H1 (cell line): ENCODE data around the gene PLEKHM3. TPM values are rescaled to one million over a fixed set of nuclear protein-coding genes. Genes with fewer than 3 reads are reported as not detected.

Source experiments
- CTCF ChIA-PET: fragments of 300-600 bp; sonication (Branson Sonifier 250); formaldehyde crosslinking; loops from one replicate; lab custom pipeline; 2021; ENCODE audit not compliant: partially characterized antibody; lab: Charles Lee
- POLR2A ChIA-PET: fragments of 300-600 bp; sonication (Branson Sonifier 250); formaldehyde crosslinking; loops from one replicate; lab custom pipeline; 2021; ENCODE audit warnings: inconsistent platforms; ENCODE audit not compliant: partially characterized antibody; lab: Charles Lee
- DNase-seq, 2 experiments: peaks; one replicate each; pipeline versions ENCODE4 v3.0.0 to v3.0.0-alpha.2; 2010 to 2022; ENCODE audit warnings: low spot score in 2 of 2, low read depth in 1 of 2, mixed read lengths in 1 of 2
- FAIRE-seq: peaks from 2 replicates; lab custom pipeline; 2011; peaks lifted over from hg19 to GRCh38; lab: Jason Lieb, UNC
- H2AFZ ChIP-seq: 2 replicates; pipeline ENCODE4 v1.8.1; 2012; ENCODE audit warnings: low read length, inconsistent platforms
- H2AK5ac ChIP-seq: 2 replicates; pipeline ENCODE4 v1.6.1; 2013; ENCODE audit warnings: low read depth, low read length
- H2BK120ac ChIP-seq: replicated peaks from 2 replicates; pipeline ENCODE3; 2013; ENCODE audit warnings: low read depth, low read length, inconsistent platforms
- H2BK12ac ChIP-seq: 2 replicates; pipeline ENCODE4 v1.6.1; 2013; ENCODE audit warnings: low read depth, low read length
- H2BK15ac ChIP-seq: 2 replicates; pipeline ENCODE4 v1.6.1; 2013; ENCODE audit warnings: low read length
- H2BK20ac ChIP-seq: 2 replicates; pipeline ENCODE4 v1.6.1; 2013; ENCODE audit warnings: low read length
- H2BK5ac ChIP-seq: 2 replicates; pipeline ENCODE4 v1.6.1; 2013; ENCODE audit warnings: low read depth, low read length
- H3K14ac ChIP-seq: 2 replicates; pipeline ENCODE4 v1.6.1; 2013; ENCODE audit warnings: inconsistent platforms; ENCODE audit not compliant: insufficient read length
- H3K18ac ChIP-seq: 2 replicates; pipeline ENCODE4 v1.6.1; 2013; ENCODE audit warnings: low read length; ENCODE audit errors: extremely low read depth
- H3K23ac ChIP-seq: 2 replicates; pipeline ENCODE4 v1.6.1; 2013; ENCODE audit warnings: inconsistent platforms; ENCODE audit not compliant: insufficient read length
- H3K23me2 ChIP-seq: 2 replicates; pipeline ENCODE4 v1.6.1; 2013; ENCODE audit warnings: low read depth, low read length
- H3K27ac ChIP-seq: 2 replicates; pipeline ENCODE4 v1.6.1; 2011; ENCODE audit warnings: low read depth, low read length, inconsistent platforms
- H3K27me3 ChIP-seq, 4 experiments: replicated peaks in 1 of 4; 1 replicate in 1 of 4; 2 replicates in 3 of 4; pipeline versions ENCODE4 v1.6.1 to v1.8.1; 2011 to 2013; ENCODE audit warnings: low read length in 3 of 4, mild to moderate bottlenecking in 3 of 4, inconsistent platforms in 2 of 4, mixed read lengths in 2 of 4, moderate library complexity in 1 of 4; ENCODE audit not compliant: control insufficient read depth in 3 of 4, insufficient read depth in 3 of 4; ENCODE audit errors: extremely low read depth in 1 of 4
- H3K36me3 ChIP-seq, 4 experiments: 2 replicates each; pipeline versions ENCODE4 v1.6.1 to v1.8.1; 2011 to 2013; ENCODE audit warnings: mild to moderate bottlenecking in 4 of 4, low read length in 3 of 4, moderate library complexity in 2 of 4, control low read depth in 1 of 4, inconsistent platforms in 1 of 4; ENCODE audit not compliant: insufficient read depth in 4 of 4, control insufficient read depth in 2 of 4
- H3K4ac ChIP-seq: replicated peaks from 2 replicates; pipeline ENCODE3; 2013; ENCODE audit warnings: low read length, low read depth, mixed read lengths, inconsistent platforms; ENCODE audit not compliant: insufficient read length
- H3K4me1 ChIP-seq, 4 experiments: replicated peaks in 1 of 4; 1 replicate in 1 of 4; 2 replicates in 3 of 4; pipeline versions ENCODE4 v1.6.1 to v1.8.1; 2011 to 2013; ENCODE audit warnings: low read length in 3 of 4, inconsistent platforms in 2 of 4, mixed read lengths in 1 of 4; ENCODE audit not compliant: insufficient read depth in 4 of 4, control insufficient read depth in 3 of 4
- H3K4me2 ChIP-seq, 2 experiments: 2 replicates each; pipeline versions ENCODE4 v1.6.1 to v1.8.1; 2011 to 2013; ENCODE audit warnings: low read depth in 2 of 2, low read length in 2 of 2, control low read depth in 1 of 2, inconsistent platforms in 1 of 2, mild to moderate bottlenecking in 1 of 2; ENCODE audit not compliant: insufficient read depth in 1 of 2
- H3K4me3 ChIP-seq, 4 experiments: fragments of 200-600, 300-600 bp in 1 of 4; sonication (generic), shearing (Covaris generic), sonication (Bioruptor Twin) in 1 of 4; 2 replicates each; pipeline versions ENCODE4 v1.5.1 to v1.8.1; 2011 to 2016; ENCODE audit warnings: low read length in 4 of 4, low read depth in 3 of 4, control low read depth in 2 of 4, inconsistent platforms in 2 of 4, mild to moderate bottlenecking in 2 of 4, mixed read lengths in 1 of 4, moderate library complexity in 1 of 4; ENCODE audit not compliant: insufficient read depth in 2 of 4; ENCODE audit errors: extremely low read depth in 1 of 4
- H3K56ac ChIP-seq: replicated peaks from 2 replicates; pipeline ENCODE3; 2013; ENCODE audit warnings: low read depth, mild to moderate bottlenecking, mixed read lengths, low read length, inconsistent platforms; ENCODE audit not compliant: insufficient read length
- H3K79me1 ChIP-seq: 2 replicates; pipeline ENCODE4 v1.6.1; 2013; ENCODE audit warnings: low read depth, low read length, control low read depth
- H3K79me2 ChIP-seq, 2 experiments: 2 replicates each; pipeline versions ENCODE4 v1.6.1 to v1.8.1; 2012 to 2013; ENCODE audit warnings: low read length in 2 of 2, mild to moderate bottlenecking in 2 of 2, inconsistent platforms in 1 of 2; ENCODE audit not compliant: insufficient read depth in 2 of 2, control insufficient read depth in 1 of 2
- H3K9ac ChIP-seq, 4 experiments: replicated peaks in 1 of 4; 1 replicate in 1 of 4; 2 replicates in 3 of 4; pipeline versions ENCODE4 v1.6.1 to v1.8.1; 2011 to 2013; ENCODE audit warnings: low read depth in 3 of 4, low read length in 3 of 4, control low read depth in 2 of 4, mild to moderate bottlenecking in 2 of 4, moderate library complexity in 2 of 4, inconsistent platforms in 1 of 4; ENCODE audit errors: extremely low read depth in 1 of 4
- H3K9me3 ChIP-seq, 2 experiments: 2 replicates each; pipeline versions ENCODE4 v1.6.1 to v1.8.1; 2012 to 2013; ENCODE audit warnings: mild to moderate bottlenecking in 2 of 2, moderate library complexity in 2 of 2, control low read depth in 1 of 2, inconsistent platforms in 1 of 2, low read depth in 1 of 2, low read length in 1 of 2, mixed read lengths in 1 of 2; ENCODE audit not compliant: insufficient read depth in 2 of 2
- H4K20me1 ChIP-seq, 2 experiments: replicated peaks in 1 of 2; 2 replicates each; pipeline versions ENCODE3 to v1.8.1; 2011 to 2013; ENCODE audit warnings: inconsistent platforms in 2 of 2, low read length in 2 of 2, mild to moderate bottlenecking in 1 of 2; ENCODE audit not compliant: insufficient read depth in 2 of 2, control insufficient read depth in 1 of 2
- H4K5ac ChIP-seq: 2 replicates; pipeline ENCODE4 v1.6.1; 2013; ENCODE audit warnings: low read length, low read depth, mixed read lengths, inconsistent platforms; ENCODE audit not compliant: insufficient read length
- H4K8ac ChIP-seq: 2 replicates; pipeline ENCODE4 v1.8.0; 2013; ENCODE audit warnings: mild to moderate bottlenecking, moderate library complexity, low read length, inconsistent platforms; ENCODE audit not compliant: insufficient read depth; ENCODE audit errors: extremely low read depth
- H4K91ac ChIP-seq: replicated peaks from 2 replicates; pipeline ENCODE3; 2013; ENCODE audit warnings: low read length, mixed read lengths, inconsistent platforms; ENCODE audit not compliant: insufficient read length
- BCL11A ChIP-seq, 2 experiments: IDR thresholded peaks; one replicate each; pipeline ENCODE4 v1.6.1; 2011; ENCODE audit warnings: low read depth in 2 of 2, low read length in 2 of 2, mild to moderate bottlenecking in 2 of 2
- CTCF ChIP-seq, 3 experiments: IDR thresholded peaks; 1 replicate in 2 of 3; 2 replicates in 1 of 3; pipeline versions ENCODE4 v1.5.1 to v1.6.1; 2011; ENCODE audit warnings: low read length in 3 of 3, mild to moderate bottlenecking in 3 of 3, inconsistent platforms in 2 of 3, low read depth in 1 of 3, moderate library complexity in 1 of 3; ENCODE audit not compliant: insufficient read depth in 1 of 3; ENCODE audit errors: control extremely low read depth in 1 of 3
- E2F6 ChIP-seq: IDR thresholded peaks from 2 replicates; pipeline ENCODE4 v1.6.1; 2012; ENCODE audit warnings: inconsistent platforms
- KDM4A ChIP-seq: IDR thresholded peaks from one replicate; pipeline ENCODE4 v1.7.1; 2012; ENCODE audit warnings: low read depth, mild to moderate bottlenecking, moderate library complexity, low read length, inconsistent platforms; ENCODE audit not compliant: severe bottlenecking
- PHF8 ChIP-seq: fragments of 200-600 bp; sonication (generic); conservative IDR thresholded peaks from 2 replicates; pipeline ENCODE4 v1.7.1; 2012; ENCODE audit warnings: low read depth, mild to moderate bottlenecking, inconsistent platforms, low read length, moderate library complexity
- SIN3A ChIP-seq, 2 experiments: IDR thresholded peaks in 1 of 2; conservative IDR thresholded peaks in 1 of 2; 2 replicates each; pipeline ENCODE4 v1.6.1; 2011 to 2012; ENCODE audit warnings: low read length in 2 of 2, improper control_type of control experiment in 1 of 2, low read depth in 1 of 2, mild to moderate bottlenecking in 1 of 2
- WGBS, 2 experiments: shearing (Covaris generic) in 1 of 2; methylation state at CpG; one replicate each; pipeline versions ENCODE4 v1.1.6 to v1.1.7; 2013 to 2015; ENCODE audit warnings: low lambda C conversion rate in 2 of 2, mixed read lengths in 2 of 2, inconsistent platforms in 1 of 2, low coverage in 1 of 2, missing lambda C conversion rate in 1 of 2; ENCODE audit not compliant: insufficient replicate concordance in 2 of 2, insufficient coverage in 1 of 2, insufficient read length in 1 of 2; ENCODE audit errors: extremely low coverage in 1 of 2, missing lambda C conversion rate in 1 of 2; 5-methylcytosine and 5-hydroxymethylcytosine counted together
- polyA plus RNA-seq, 7 experiments: library from polyadenylated mRNA; depleted of rRNA in 3 of 7; stranded (reverse) in 5 of 7; unstranded in 2 of 7; fragments of >200 nt in 5 of 7; fragments of 200-250 nt in 2 of 7; gene quantifications; 1 replicate in 5 of 7; 2 replicates in 1 of 7; 4 replicates in 1 of 7; pipeline versions ENCODE4 v1.2.1 to v1.2.3, GENCODE V29; 2011 to 2013; ENCODE audit warnings: missing spikeins in 2 of 7, mixed read lengths in 2 of 7
- total RNA-seq: library from RNA; stranded (reverse); fragmentation: NEBNext Ultra II Directional; extraction: Animal tissue kit (Norgen Biotek cat#: 25700); gene quantifications from 2 replicates; pipeline ENCODE4 v1.2.1, GENCODE V29; 2021

Gene PLEKHM3
- total and polyA plus RNA-seq, 2 of the 8 experiments (the other 6 are each of a cell fraction or from before 2014, with no cell fraction given): 2.3 to 5.8 TPM

- Histone ChIP-seq H2BK15ac (no peak overlapping the region), H4K20me1 (no peaks in the 10 kb centered on the region), H2AK5ac (no peak overlapping the region), H2AFZ (no peak overlapping the region), H3K4me3 (no peak overlapping the region), H3K4me2 (no peak overlapping the region), H3K79me2 (no peaks in the 10 kb centered on the region), H3K9ac (no peak overlapping the region), H3K4ac (no peak overlapping the region), H3K23ac (no peak overlapping the region), H3K18ac (no peak overlapping the region), H3K9me3 (no peaks in the 10 kb centered on the region), H3K27ac (no peak overlapping the region), H4K5ac (no peak overlapping the region), H2BK12ac (no peak overlapping the region), H3K4me1 (peaks cover 0 to 8% (median 0%) of the 10 kb centered on the region in 4 experiments; a peak in 1 of 7 replicates), H3K79me1 (no peaks in the 10 kb centered on the region; the same call in 1 of the 2 replicates), H2BK120ac (no peak overlapping the region), H3K56ac (no peak overlapping the region), H3K36me3 (no peaks in the 10 kb centered on the region), H3K23me2 (no peaks in the 10 kb centered on the region), H3K27me3 (no peaks in the 10 kb centered on the region), H4K8ac (no peak overlapping the region), H2BK5ac (no peak overlapping the region), H2BK20ac (no peak overlapping the region), H4K91ac (no peak overlapping the region), H3K14ac (no peak overlapping the region)
- ChIA-PET POLR2A (interaction anchor here (0.7 to 0.8 kb wide), 2 partner anchors 12 to 21 kb away, joined by 3 read pairs; no protein-coding TSS in a partner anchor), CTCF (interaction anchor here (1.3 to 1.4 kb wide), 2 partner anchors 12 to 155 kb away, joined by 3 to 5 read pairs; no protein-coding TSS in a partner anchor)
- TF ChIP-seq CTCF (IDR thresholded peaks at IDR 0.05; ENCODE audit: control extremely low read depth in 1 of 3, insufficient read depth in 1 of 3, low read depth in 1 of 3, low read length in 3 of 3): no peak
- TF ChIP-seq E2F6: no peak
- TF ChIP-seq BCL11A (IDR thresholded peaks at IDR 0.05; ENCODE audit: low read depth in 2 of 2, low read length in 2 of 2): no peak
- TF ChIP-seq PHF8: no peak
- TF ChIP-seq SIN3A (conservative IDR thresholded peaks at IDR 0.05 in 1 of 2, IDR thresholded peaks at IDR 0.05 in 1 of 2; ENCODE audit: low read depth in 1 of 2, low read length in 2 of 2): no peak
- TF ChIP-seq KDM4A: no peak
- DNase-seq (no peak), FAIRE-seq (no peak)
- WGBS, 2 experiments: 96% methylated on average over 6 of the region's 6 CpGs; no CpG with 5 or more reads in 1 of the 2 experiments
These were observed 140.3 kb downstream of the PLEKHM3 start for GRCh38 chr2:207885010-207885409.
